Activated effector memory CD4-positive, alpha-beta T cell treated with Interleukin-2 at 50 U/mL for 16 hours (primary cell): ENCODE results near the gene SPRR2B.
"Not testable (repeated sequence)": the region's sequence is repeated elsewhere in the genome, so short reads cannot be mapped to it uniquely, and the experiment has no call there.

ENCODE experiments used
- DNase-seq: peaks from one replicate; pipeline ENCODE4 v3.0.0-alpha.2; 2020

Gene SPRR2B

DNA sequence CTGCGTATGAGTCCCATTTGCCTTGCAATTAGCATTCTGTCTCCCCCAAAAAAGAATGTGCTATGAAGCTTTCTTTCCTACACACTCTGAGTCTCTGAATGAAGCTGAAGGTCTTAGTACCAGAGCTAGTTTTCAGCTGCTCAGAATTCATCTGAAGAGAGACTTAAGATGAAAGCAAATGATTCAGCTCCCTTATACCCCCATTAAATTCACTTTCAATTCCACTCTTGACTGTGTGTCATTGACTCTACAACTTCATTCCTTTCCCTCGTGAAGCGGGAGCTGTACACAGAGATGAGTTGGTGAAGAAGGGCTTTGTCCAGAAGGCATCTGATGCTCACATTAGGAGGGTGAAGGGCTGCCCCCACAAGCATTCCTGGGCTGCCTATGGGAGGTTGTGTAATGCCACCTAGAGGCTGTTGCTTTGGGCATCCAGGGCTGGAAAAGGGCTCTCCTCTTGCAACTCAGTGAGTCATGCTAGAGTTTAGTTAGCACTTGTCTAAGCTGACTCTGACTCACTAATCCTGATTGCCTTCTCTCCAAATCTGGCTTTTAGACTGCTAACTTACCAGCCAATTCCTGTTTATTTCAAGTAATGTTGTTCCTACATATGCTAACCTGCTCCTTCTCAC lies 38.6 kb downstream of the SPRR2B start:
- no peak for DNase-seq

DNA sequence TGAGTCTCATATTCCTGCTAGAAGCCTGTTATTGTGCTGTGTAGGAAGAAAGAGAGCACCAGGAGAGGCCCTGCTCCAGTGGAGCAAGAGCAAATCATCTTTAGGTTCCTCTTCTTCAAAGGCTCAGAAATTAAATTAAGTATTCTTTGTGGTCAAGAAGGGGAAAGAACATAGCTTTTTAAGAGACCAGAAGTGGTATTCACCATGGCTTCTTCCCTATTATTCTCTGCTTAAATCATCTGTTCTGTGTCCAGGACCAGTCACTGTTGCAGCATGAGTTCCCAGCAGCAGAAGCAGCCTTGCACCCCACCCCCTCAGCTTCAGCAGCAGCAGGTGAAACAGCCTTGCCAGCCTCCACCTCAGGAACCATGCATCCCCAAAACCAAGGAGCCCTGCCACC lies 39.3 kb downstream of the SPRR2B start:
- no peak for DNase-seq

DNA sequence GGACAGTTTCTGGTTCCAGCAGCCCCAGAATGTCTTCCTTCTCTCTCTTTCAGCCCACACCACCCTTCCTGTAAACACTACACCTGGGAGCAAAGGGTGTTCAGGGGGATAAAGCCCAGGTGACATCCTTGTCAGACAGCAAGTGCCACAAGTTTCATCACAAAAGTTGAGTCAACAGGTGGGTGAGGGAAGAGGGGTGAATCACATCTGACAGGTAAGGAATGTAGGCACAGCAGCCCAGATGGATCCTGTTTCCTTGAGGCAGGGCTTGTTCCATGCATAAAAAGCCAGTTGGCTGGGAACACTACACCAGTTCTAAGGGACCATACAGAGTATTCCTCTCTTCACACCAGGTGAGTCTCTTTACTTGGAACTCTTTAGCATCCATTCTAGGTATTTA lies 40.5 kb downstream of the SPRR2B start, which contains the start of gene SPRR1B:
TSS of gene SPRR1B (plus strand) at position 309 of the 400 bp plus-strand sequence. CDS start 1,143 bp downstream, outside the sequence.
- no peak for DNase-seq

DNA sequence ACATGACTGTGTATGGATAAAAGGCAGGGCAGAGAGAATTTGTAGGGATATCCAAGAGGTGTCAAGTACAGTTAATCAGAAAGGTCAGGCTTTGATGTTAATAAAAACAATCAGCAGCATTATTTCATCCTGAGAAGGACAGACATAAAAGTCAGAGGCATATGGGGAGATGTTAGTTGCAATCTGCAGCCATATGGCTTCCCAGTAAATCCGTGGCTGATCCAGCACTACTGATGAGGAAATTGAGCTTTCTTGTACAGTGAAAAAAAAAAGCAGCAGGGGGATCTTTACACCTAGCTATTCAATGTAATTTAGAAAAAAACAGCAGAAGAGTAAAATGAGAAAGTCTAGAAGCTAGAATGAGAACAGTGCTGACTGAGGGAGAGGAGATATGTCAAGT lies 42.6 kb downstream of the SPRR2B start:
- no peak for DNase-seq

DNA sequence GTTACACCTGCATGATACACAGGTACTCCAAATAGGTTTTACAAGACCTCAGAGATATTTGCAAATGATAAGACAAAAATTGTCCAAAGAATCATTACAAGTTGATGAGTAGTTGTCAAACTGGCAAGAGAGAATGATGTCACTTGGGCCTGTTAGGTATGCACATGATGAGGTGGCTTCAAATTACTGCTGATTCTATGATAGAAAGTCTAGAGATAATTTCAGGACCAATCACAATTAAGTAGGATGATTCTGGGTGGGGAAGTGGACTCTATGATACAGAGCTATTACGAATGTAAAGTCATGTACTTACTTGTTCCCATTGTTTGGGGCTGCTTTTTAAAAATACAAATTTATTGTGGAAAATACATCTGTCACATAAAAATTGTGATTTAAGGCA lies 45.6 kb downstream of the SPRR2B start:
- no peak for DNase-seq

DNA sequence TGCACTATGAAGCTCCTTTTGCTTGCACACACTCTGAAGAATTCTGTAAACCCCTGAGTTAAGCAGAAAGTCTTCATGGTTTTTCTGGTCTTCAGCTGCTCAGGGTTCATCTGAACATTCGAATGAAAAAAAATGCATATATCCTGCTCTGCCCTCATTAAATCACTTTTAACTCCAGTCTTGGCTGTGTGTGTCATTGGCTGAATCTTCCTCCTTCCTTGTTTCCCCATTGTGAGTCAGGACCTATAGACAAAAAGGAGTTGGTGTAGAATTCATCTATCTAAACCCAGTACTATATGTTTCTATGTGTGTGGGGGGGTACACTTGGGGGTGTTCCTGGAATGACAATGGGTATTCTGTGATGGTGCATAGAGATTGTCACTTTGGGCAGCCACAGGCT lies 47.0 kb downstream of the SPRR2B start:
- DNase-seq = no peak

DNA sequence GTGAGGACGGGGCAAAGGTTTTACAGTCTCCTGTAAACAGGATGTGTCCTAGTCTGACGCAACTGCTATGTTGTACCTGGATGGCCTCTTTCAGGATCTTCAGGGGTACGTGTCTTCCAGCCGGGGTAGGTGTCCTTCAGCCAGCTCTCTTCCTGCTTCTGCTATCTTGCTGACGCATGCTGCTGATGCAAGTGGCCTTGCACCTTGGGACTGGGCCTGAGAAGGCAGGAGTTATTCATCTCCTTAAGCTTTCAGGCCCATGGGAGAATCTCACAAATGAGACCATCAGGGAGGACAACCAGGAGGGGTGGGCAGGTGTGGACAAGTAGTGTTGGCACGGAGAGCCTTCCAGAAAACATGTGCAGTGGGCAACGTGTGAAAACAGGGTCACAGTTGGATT lies 48.3 kb downstream of the SPRR2B start:
- DNase-seq = no peak

DNA sequence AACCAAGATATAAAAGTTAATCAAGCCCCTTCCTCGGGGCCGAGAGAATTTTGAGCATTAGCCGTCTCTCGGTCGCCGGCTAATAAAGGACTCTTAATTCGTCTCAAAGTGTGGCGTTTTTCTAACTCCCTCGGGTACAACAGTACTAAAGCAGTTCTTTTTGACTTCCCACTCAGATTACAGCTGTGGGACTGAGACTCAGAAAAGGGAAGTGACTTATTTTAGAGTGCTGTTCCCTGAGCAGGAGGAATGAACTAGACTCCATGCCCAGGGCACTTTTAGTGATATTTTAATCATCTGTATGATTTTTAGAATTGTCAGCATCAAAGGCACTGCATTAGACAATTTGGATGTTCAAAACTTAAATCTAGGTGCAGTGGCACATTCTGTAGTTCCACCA lies 49.1 kb downstream of the SPRR2B start:
- DNase-seq = not testable (repeated sequence)

DNA sequence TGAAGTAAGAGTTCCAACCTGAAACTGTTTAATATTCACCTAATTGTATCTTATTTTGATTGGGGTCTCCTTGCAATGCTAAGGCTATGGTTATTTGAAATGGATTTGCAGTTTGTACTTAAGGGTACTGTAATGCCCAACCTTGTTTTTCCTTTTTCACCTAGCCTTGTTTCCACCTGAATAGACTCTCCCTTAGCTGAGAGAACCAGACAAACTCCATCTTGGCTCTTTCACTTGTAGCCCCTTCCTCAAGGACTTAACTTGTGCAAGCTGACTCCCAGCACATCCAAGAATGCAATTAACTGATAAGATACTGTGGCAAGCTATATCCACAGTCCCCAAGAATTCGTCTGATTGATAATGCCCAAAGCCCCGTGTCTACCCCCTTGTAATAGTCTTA lies 49.6 kb downstream of the SPRR2B start:
- DNase-seq = not testable (repeated sequence)
